Epithelial cell of esophagus (primary cell): Measurements from ENCODE around the gene RSKR.
A peak's percentile ranks its signal among the peaks of the same experiment; 100 is the strongest.

Experiments
- DNase-seq: peaks from one replicate; pipeline ENCODE4 v3.0.0; 2010; ENCODE audit warnings: low read depth
- H3K4me3 ChIP-seq: 2 replicates; pipeline ENCODE4 v1.5.1; 2011; ENCODE audit warnings: mild to moderate bottlenecking, low read length, control low read depth
- TF ChIP-seq, protein P1 (sequence below): IDR thresholded peaks from 2 replicates; pipeline ENCODE4 v1.5.1; 2011; ENCODE audit warnings: low read depth, mild to moderate bottlenecking, low read length, control low read depth, inconsistent platforms; ENCODE audit not compliant: insufficient read depth; ENCODE audit errors: missing control alignments

The RSKR gene

DNA sequence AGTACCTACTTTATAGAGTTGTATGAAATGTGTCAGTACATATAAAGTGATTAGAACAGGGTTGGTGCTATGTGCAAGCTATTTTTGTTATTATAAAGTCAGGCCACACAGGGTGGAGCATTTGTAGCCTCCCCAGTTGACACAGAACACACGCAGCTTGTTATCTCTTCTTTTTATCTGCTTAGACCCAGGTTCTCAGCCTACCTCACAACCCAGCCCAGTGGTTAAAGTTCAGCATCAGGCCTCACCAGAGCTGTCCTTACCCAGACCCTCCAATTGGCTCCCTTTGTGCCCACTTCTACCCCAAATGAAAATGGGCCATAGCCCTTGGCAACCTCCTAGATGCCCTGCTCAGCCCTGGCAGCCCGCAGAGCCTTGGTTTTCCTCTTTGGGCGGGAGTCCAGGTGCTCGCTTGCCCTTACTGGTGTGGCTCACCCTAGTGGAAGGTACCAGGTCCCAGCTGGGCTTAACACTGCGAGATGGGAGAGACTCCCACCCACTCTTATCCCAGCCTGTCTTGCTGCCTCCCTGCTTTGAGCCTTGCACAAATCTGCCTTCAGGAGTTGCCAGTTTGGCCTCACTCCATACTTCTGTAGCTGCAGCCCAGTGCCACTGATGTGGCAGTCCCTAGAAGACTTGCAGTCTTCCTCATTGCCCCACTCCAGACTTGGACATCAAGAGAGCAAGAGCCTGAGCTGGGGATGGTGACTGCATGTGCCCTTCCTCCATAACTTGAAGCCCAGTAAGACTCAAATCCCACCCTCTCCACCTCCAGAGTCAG, 41.5 kb downstream of the RSKR start:
- TF ChIP-seq, protein P1, sequence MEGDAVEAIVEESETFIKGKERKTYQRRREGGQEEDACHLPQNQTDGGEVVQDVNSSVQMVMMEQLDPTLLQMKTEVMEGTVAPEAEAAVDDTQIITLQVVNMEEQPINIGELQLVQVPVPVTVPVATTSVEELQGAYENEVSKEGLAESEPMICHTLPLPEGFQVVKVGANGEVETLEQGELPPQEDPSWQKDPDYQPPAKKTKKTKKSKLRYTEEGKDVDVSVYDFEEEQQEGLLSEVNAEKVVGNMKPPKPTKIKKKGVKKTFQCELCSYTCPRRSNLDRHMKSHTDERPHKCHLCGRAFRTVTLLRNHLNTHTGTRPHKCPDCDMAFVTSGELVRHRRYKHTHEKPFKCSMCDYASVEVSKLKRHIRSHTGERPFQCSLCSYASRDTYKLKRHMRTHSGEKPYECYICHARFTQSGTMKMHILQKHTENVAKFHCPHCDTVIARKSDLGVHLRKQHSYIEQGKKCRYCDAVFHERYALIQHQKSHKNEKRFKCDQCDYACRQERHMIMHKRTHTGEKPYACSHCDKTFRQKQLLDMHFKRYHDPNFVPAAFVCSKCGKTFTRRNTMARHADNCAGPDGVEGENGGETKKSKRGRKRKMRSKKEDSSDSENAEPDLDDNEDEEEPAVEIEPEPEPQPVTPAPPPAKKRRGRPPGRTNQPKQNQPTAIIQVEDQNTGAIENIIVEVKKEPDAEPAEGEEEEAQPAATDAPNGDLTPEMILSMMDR = no peak
- H3K4me3 ChIP-seq = no peak overlapping the region
- no peak for DNase-seq

DNA sequence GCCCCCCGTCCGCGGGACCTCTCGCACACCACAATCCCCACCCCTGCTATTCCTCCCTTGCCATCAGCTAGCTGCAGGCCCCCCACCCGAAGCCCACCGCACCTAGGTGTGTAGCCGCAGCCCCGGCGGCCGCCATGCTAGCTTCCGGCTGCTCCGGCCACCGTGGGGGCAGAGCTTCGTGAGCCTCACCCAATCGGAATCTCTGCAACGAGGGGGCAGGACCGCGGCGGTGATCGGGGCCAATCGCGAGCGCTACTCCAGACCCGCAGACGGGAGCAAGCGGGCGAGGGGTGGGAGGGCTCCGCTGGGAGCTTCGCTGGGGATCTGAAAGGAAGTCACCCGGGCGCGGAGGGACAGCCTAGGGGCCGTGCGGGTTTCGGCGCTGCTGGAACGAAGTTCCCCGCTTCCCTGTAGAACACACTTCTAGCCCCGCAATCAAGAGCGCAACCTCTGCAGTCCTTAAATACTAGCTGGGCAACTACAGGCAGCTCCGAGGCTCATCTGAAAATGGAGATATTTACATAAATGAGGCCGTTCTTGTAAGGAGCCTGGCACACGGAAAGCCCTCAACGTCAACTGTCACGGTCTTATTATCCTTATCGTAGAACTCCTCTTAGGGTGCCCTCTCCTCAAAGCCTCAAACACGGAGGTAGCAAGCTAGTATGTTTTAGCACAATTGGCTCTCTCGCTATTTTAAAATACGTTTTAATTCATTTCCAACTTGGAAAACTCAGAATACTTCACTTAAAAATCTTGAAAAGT, 42.4 kb downstream of the RSKR start, which contains the start of gene PIGS:
PIGS (minus strand) TSS at position 164 of the 762 bp plus-strand sequence; CDS start at position 136, 28 bp downstream.
- peak within 1 kb of the TSS; percentile 93 for H3K4me3 ChIP-seq
- TF ChIP-seq, protein P1 = no peak
- peak; percentile 94 for DNase-seq

DNA sequence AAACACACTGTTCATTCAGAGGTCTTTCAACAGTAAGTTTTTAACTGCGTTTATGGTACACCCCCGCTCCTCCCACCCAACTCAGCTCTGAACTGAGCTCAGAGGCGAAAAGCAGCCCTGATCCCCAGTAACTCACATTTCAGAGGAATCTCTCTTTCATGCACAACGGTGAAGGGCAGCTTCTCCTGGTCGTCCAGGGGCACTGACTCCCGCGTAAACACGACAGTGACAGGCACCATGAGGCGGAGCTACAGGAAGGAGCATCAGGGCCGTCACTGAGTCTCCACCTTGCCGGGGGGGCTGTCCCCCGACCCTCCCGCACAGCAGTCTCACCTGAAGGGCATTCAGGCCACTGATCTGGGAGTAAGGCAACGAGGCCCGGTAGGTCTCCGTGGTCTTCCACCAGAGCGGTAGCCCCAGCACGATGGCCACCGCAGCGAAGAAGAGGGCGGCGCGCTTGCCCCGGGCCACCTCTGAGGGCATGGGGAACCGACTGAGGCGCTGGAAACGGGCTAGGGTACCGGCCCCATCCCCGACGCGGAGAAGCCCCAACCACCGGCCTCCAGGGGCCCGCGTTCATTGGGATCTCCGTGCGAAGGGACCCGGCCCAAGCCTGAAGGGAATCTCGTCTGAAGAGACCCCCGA, 43.1 kb downstream of the RSKR start:
- DNase-seq = peak; percentile 36
- H3K4me3 ChIP-seq = peak overlapping the region; percentile 93
- TF ChIP-seq, protein P1 = no peak

DNA sequence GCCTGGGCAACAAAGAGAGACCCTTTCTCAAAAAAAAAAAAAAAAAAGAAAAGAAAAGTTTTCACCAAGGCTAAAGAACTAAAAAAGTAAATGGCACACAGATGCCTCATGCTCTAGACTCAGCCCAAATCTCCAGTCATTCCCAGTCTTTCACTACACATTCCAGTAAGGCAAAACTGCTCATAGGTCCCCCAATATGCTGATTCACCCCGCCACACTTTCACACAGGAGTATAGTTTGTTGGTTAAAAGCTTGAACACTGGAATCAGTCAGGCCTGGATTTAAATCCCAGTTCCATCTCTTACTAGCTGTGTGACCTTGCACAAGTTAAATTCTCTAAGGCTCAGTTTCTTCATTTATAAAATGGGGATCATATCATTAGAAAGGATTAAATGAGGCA, 44.5 kb downstream of the RSKR start:
- TF ChIP-seq, protein P1 = no peak
- H3K4me3 ChIP-seq = no peak overlapping the region
- DNase-seq = no peak

DNA sequence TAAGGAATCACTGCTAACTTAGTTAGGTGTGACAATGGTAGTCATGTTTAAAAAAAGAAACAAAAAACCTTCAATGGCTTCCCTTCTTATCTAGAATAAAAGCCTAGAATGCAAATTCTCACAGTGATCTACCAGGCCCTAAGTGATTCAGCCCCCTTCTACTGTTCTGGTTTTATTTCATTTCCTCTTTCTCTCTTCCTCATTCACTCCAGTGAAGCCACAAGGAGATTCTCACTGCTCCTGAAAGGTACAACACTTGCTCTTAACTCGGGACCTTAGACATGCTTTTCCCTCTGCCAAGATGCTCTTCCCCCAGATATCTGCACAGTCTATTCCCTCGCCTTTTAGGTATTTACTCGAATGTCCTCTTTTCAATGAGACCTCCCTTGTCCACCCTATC, 46.4 kb downstream of the RSKR start:
- no peak for DNase-seq
- H3K4me3 ChIP-seq = no peak overlapping the region
- TF ChIP-seq, protein P1 = no peak

DNA sequence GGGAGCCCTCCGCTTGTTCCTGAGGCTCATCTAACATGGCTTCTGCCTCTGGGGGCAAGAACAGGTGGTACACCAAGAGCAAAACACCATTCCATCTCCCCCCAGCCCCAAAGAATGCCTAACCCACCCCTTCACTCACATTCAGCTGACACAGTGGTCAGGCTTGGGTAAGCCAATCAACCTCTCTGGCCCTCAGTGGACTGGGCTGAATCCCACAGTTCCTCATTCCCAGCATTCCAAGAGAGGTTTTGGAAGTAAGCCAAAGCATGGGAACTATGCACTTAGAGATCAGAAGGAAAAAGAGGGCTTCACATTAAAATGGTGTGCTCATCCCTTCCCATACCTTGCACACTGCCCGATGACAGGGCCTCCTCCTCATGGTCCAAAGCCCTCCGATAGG, 50.5 kb downstream of the RSKR start:
- H3K4me3 ChIP-seq = no peak overlapping the region
- TF ChIP-seq, protein P1 = no peak
- DNase-seq = no peak
